ENCODE data around the gene ZNF844. TPM values are rescaled to one million over a fixed set of nuclear protein-coding genes. Genes with fewer than 3 reads are reported as not detected.
"Not testable (repeated sequence)": the region's sequence is repeated elsewhere in the genome, so short reads cannot be mapped to it uniquely, and the experiment has no call there.

The ZNF844 gene
- total and polyA plus RNA-seq, 2 experiments from 2014 or later = 3.0 to 11.2 TPM

DNA sequence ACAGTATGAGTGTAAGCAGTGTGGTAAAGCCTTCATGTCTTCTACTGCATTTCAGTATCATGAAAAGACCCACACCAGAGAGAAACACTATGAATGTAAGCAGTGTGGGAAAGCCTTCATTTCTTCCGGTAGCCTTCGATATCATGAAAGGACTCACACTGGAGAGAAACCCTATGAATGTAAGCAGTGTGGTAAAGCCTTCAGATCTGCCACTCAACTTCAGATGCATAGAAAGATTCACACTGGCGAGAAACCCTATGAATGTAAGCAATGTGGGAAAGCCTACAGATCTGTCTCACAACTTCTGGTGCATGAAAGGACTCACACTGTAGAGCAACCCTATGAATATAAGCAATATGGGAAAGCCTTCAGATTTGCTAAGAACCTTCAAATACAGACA lies 12.8 kb downstream of the ZNF844 start:
- Histone ChIP-seq H3K36me3 (replicated peaks; ENCODE audit: insufficient read depth, low read depth) (peaks cover 40% of the 10 kb centered on the region), H3K4me1 (ENCODE audit: insufficient read depth) (no peaks in the 10 kb centered on the region), H3K27me3 (no peaks in the 10 kb centered on the region), H3K79me2 (peaks cover 10% of the 10 kb centered on the region), H3K27ac (no peak overlapping the region), H4K20me1 (ENCODE audit: insufficient read depth, poor library complexity, severe bottlenecking) (no peaks in the 10 kb centered on the region), H3K9me2 (replicated peaks; ENCODE audit: insufficient read depth) (no peaks in the 10 kb centered on the region), H2AFZ (no peak overlapping the region), H3K4me2 (no peak overlapping the region), H3K9me3 (ENCODE audit: low read depth) (peaks cover 84% of the 10 kb centered on the region), H3K4me3 (no peak overlapping the region)
- WGBS (ENCODE audit: low lambda C conversion rate, missing lambda C conversion rate) = 100% methylated on average over 3 of the region's 3 CpGs
- no peak for TF ChIP-seq EZH2phosphoT487 (IDR thresholded peaks at IDR 0.05; ENCODE audit: low read depth, severe bottlenecking, unreplicated experiment)
- TF ChIP-seq, protein P1, sequence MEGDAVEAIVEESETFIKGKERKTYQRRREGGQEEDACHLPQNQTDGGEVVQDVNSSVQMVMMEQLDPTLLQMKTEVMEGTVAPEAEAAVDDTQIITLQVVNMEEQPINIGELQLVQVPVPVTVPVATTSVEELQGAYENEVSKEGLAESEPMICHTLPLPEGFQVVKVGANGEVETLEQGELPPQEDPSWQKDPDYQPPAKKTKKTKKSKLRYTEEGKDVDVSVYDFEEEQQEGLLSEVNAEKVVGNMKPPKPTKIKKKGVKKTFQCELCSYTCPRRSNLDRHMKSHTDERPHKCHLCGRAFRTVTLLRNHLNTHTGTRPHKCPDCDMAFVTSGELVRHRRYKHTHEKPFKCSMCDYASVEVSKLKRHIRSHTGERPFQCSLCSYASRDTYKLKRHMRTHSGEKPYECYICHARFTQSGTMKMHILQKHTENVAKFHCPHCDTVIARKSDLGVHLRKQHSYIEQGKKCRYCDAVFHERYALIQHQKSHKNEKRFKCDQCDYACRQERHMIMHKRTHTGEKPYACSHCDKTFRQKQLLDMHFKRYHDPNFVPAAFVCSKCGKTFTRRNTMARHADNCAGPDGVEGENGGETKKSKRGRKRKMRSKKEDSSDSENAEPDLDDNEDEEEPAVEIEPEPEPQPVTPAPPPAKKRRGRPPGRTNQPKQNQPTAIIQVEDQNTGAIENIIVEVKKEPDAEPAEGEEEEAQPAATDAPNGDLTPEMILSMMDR (IDR thresholded peaks at IDR 0.05; ENCODE audit: poor library complexity) = no peak
- no peak for TF ChIP-seq EZH2 (IDR thresholded peaks at IDR 0.05; ENCODE audit: borderline replicate concordance)
- no peak for DNase-seq (ENCODE audit: low spot score)

DNA sequence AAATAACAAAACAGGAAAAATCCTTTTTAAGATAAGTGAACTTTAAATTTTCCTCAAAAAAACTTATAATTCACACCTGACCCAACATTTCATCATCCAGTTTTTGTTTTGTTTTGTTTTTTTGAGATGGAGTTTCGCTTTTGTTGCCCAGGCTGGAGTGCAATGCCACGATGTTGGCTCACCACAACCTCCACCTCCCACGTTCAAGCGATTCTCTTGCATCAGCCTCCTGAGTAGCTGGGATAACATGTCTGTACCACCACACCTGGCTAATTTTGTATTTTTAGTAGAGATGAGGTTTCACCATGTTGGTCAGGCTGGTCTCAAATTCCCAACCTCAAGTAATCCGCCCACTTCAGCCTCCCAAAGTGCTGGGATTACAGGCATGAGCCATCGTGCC lies 18.8 kb downstream of the ZNF844 start:
- H3K27ac ChIP-seq; H4K20me1 ChIP-seq (ENCODE audit: insufficient read depth, poor library complexity, severe bottlenecking); H3K4me3 ChIP-seq; H3K36me3 ChIP-seq (replicated peaks; ENCODE audit: insufficient read depth, low read depth); DNase-seq (ENCODE audit: low spot score); H3K79me2 ChIP-seq; H2AFZ ChIP-seq; H3K4me1 ChIP-seq (ENCODE audit: insufficient read depth); H3K4me2 ChIP-seq; H3K27me3 ChIP-seq; H3K9me2 ChIP-seq (replicated peaks; ENCODE audit: insufficient read depth): not testable (repeated sequence)
- H3K9me3 ChIP-seq (ENCODE audit: low read depth) = peaks cover 24% of the 10 kb centered on the region
- WGBS (ENCODE audit: low lambda C conversion rate, missing lambda C conversion rate) = 98% methylated on average over 6 of the region's 6 CpGs

DNA sequence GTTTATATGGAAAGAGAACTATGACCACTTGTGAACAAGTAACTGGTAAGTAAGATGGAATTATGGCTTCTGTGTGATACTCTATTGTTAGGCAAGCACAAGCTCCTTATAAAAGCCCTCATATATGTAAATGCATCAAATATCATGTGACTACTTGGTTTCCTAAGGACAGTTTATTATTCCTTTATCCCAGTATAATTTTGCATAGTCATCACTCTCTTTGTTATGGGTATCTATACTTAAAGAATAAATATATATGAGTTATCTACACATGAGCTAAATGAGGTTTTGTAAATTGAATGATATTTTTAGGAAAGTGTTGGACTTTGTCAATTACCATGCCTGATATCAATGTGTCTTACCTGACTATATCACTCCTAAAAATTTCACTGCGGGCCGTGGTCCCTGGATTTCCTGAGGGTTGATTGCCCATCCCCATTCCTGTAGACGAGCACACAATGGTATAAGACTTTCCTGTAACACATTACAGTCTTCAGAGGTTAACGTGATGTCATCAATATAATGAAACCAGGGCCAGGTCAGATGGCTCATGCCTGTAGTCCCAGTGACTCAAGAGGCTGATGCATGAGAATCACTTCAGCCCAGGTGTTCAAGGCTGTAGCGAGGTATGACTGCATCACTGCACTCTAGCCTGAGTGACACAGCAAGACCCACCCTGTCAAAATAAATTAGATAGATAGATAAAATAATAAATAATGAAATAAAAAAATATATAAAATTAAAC lies 20.7 kb downstream of the ZNF844 start:
- Histone ChIP-seq H3K9me3 (ENCODE audit: low read depth) (peaks cover 6% of the 10 kb centered on the region), H3K27me3 (no peaks in the 10 kb centered on the region), H4K20me1 (ENCODE audit: insufficient read depth, poor library complexity, severe bottlenecking) (no peaks in the 10 kb centered on the region), H3K4me3 (no peak overlapping the region), H3K27ac (no peak overlapping the region), H3K4me1 (ENCODE audit: insufficient read depth) (no peaks in the 10 kb centered on the region), H3K36me3 (replicated peaks; ENCODE audit: insufficient read depth, low read depth) (no peaks in the 10 kb centered on the region), H3K9me2 (replicated peaks; ENCODE audit: insufficient read depth) (no peaks in the 10 kb centered on the region), H3K4me2 (no peak overlapping the region), H2AFZ (no peak overlapping the region), H3K79me2 (no peaks in the 10 kb centered on the region)
- TF ChIP-seq EZH2phosphoT487 (IDR thresholded peaks at IDR 0.05; ENCODE audit: low read depth, severe bottlenecking, unreplicated experiment) (no peak), EZH2 (IDR thresholded peaks at IDR 0.05; ENCODE audit: borderline replicate concordance) (no peak)
- TF ChIP-seq, protein P1 (IDR thresholded peaks at IDR 0.05; ENCODE audit: poor library complexity) = no peak
- no peak for DNase-seq (ENCODE audit: low spot score)
- WGBS (ENCODE audit: low lambda C conversion rate, missing lambda C conversion rate) = 93% methylated on average over 5 of the region's 5 CpGs

DNA sequence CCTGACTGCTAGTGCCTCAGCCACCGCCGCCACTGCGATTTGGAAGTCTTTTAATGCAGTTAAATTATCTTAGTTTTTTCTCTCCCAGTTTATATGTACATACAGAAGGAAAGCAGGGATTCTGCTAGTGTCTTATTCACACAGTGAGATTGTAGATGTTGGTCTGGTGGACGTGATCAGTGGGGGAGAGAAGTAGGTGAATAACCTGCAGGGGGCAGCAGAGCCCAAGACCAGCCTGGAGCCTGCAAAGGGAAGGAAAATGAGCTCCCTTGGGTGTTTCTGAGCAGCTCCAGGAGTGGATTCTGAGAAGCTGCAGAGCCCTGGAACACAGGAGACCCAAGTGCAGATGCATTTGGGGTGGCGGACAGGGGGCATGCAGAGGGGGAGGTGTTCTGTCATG lies 26.3 kb downstream of the ZNF844 start:
- H2AFZ ChIP-seq = no peak overlapping the region
- WGBS (ENCODE audit: low lambda C conversion rate, missing lambda C conversion rate) = 68% methylated on average over 5 of the region's 5 CpGs

More for the DNA sequence above, 26.3 kb downstream of the ZNF844 start:
- peak; percentile 68 for DNase-seq (ENCODE audit: low spot score)
- Histone ChIP-seq H3K36me3 (replicated peaks; ENCODE audit: insufficient read depth, low read depth) (no peaks in the 10 kb centered on the region), H3K9me3 (ENCODE audit: low read depth) (no peaks in the 10 kb centered on the region), H3K4me1 (ENCODE audit: insufficient read depth) (peaks cover 5% of the 10 kb centered on the region), H3K79me2 (peaks cover 18% of the 10 kb centered on the region), H3K4me3 (no peak overlapping the region), H3K27me3 (no peaks in the 10 kb centered on the region), H3K4me2 (no peak overlapping the region), H3K27ac (no peak overlapping the region), H4K20me1 (ENCODE audit: insufficient read depth, poor library complexity, severe bottlenecking) (no peaks in the 10 kb centered on the region), H3K9me2 (replicated peaks; ENCODE audit: insufficient read depth) (no peaks in the 10 kb centered on the region)
- TF ChIP-seq EZH2 (IDR thresholded peaks at IDR 0.05; ENCODE audit: borderline replicate concordance) = no peak
- TF ChIP-seq, protein P1 (IDR thresholded peaks at IDR 0.05; ENCODE audit: poor library complexity) = peak; percentile 53
- TF ChIP-seq EZH2phosphoT487 (IDR thresholded peaks at IDR 0.05; ENCODE audit: low read depth, severe bottlenecking, unreplicated experiment) = no peak

Data from hepatocyte (in vitro differentiated cells).